Measurements from ENCODE around the gene SLC25A46. TPM values are rescaled to one million over a fixed set of nuclear protein-coding genes. Genes with fewer than 3 reads are reported as not detected.

The SLC25A46 gene
- total RNA-seq, 1 donor from 2014 or later = 37.9 TPM

DNA sequence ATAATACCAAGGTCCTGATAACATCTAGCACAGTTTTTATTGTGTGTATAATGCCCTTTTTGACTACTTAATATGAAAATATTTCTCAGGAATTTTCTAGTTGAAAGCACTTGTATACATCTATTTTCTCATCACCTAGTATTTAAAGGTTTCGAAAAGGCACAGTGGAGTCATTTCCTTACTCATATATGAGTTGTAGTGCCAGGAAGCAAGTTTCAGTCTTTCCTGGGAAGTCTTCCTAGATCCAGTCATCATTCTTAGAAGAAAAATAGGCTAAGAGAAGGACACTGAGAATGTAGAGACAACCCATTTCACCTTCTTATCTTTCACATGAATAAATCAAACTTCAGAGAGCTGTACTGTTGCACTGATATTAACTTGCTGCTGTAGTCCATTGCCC lies 70.2 kb downstream of the SLC25A46 start:
- intact Hi-C loops (cut with DNase I) = no loop called here

More for the DNA sequence above, 70.2 kb downstream of the SLC25A46 start:
- TF ChIP-seq, protein P1, sequence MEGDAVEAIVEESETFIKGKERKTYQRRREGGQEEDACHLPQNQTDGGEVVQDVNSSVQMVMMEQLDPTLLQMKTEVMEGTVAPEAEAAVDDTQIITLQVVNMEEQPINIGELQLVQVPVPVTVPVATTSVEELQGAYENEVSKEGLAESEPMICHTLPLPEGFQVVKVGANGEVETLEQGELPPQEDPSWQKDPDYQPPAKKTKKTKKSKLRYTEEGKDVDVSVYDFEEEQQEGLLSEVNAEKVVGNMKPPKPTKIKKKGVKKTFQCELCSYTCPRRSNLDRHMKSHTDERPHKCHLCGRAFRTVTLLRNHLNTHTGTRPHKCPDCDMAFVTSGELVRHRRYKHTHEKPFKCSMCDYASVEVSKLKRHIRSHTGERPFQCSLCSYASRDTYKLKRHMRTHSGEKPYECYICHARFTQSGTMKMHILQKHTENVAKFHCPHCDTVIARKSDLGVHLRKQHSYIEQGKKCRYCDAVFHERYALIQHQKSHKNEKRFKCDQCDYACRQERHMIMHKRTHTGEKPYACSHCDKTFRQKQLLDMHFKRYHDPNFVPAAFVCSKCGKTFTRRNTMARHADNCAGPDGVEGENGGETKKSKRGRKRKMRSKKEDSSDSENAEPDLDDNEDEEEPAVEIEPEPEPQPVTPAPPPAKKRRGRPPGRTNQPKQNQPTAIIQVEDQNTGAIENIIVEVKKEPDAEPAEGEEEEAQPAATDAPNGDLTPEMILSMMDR (IDR thresholded peaks at IDR 0.05) = no peak
- no peak for ATAC-seq
- Histone ChIP-seq H3K4me3 (no peak overlapping the region), H3K27me3 (ENCODE audit: low read depth) (no peaks in the 10 kb centered on the region), H3K9me3 (no peaks in the 10 kb centered on the region), H3K27ac (no peak overlapping the region), H3K36me3 (no peaks in the 10 kb centered on the region), H3K4me1 (no peaks in the 10 kb centered on the region)
- no peak for DNase-seq

Other genes starting within 250 kb of the SLC25A46 start
- gene TMEM232, start 12.3 kb upstream of the SLC25A46 start, total RNA-seq = 11.4 TPM